ENCODE results near the gene ZNRF3.
A peak's percentile ranks its signal among the peaks of the same experiment; 100 is the strongest.
"Not testable (repeated sequence)": the region's sequence is repeated elsewhere in the genome, so short reads cannot be mapped to it uniquely, and the experiment has no call there.

The ZNRF3 gene

GRCh38 chr22:29073618-29074275, 190.4 kb downstream of the ZNRF3 start:
- no peak for DNase-seq

GRCh38 chr22:29074276-29074772, 191.0 kb downstream of the ZNRF3 start:
- no peak for DNase-seq

- no peak for DNase-seq
Measured at GRCh38 chr22:29078036-29078868, 194.9 kb downstream of the ZNRF3 start.

- DNase-seq: no peak
Measured at GRCh38 chr22:29078869-29079207, 195.5 kb downstream of the ZNRF3 start.

GRCh38 chr22:29079218-29079901, 196.0 kb downstream of the ZNRF3 start:
- peak; percentile 82 for DNase-seq

GRCh38 chr22:29080106-29080975, 197.0 kb downstream of the ZNRF3 start:
- no peak for DNase-seq

- peak; percentile 34 for DNase-seq
Measured at GRCh38 chr22:29081517-29082236, 198.3 kb downstream of the ZNRF3 start.

- DNase-seq: no peak
Measured at GRCh38 chr22:29082826-29083545, 199.6 kb downstream of the ZNRF3 start.

- not testable (repeated sequence) for DNase-seq
Measured at GRCh38 chr22:29083576-29083932, 200.2 kb downstream of the ZNRF3 start.

- DNase-seq: no peak
Measured at GRCh38 chr22:29083933-29084591, 200.7 kb downstream of the ZNRF3 start.

GRCh38 chr22:29087012-29087411, 203.6 kb downstream of the ZNRF3 start:
- DNase-seq: no peak

- DNase-seq: no peak
Measured at GRCh38 chr22:29088809-29089208, 205.4 kb downstream of the ZNRF3 start.

- DNase-seq: no peak
Measured at GRCh38 chr22:29089507-29089906, 206.1 kb downstream of the ZNRF3 start.

- no peak for DNase-seq
Measured at GRCh38 chr22:29090039-29090438, 206.7 kb downstream of the ZNRF3 start.

- DNase-seq: no peak
Measured at GRCh38 chr22:29092243-29092642, 208.9 kb downstream of the ZNRF3 start.

- no peak for DNase-seq
Measured at GRCh38 chr22:29093030-29093429, 209.7 kb downstream of the ZNRF3 start.

GRCh38 chr22:29093501-29094300, 210.3 kb downstream of the ZNRF3 start:
- no peak for DNase-seq

- no peak for DNase-seq
Measured at GRCh38 chr22:29095459-29095858, 212.1 kb downstream of the ZNRF3 start.

GRCh38 chr22:29096736-29097669, 213.6 kb downstream of the ZNRF3 start:
- no peak for DNase-seq

Measured in NCI-H1092 treated with DMSO at 0.1 percent for 48 hours (cell line).